Type B pancreatic cell (in vitro differentiated cells): ENCODE results near the gene DDX50. TPM values are rescaled to one million over a fixed set of nuclear protein-coding genes. Genes with fewer than 3 reads are reported as not detected.

Experiments
- DNase-seq: peaks from one replicate; pipeline ENCODE4 v3.0.0; 2021; ENCODE audit warnings: mixed read lengths; ENCODE audit not compliant: unreplicated experiment; ENCODE audit errors: extremely low spot score
- H3K27ac Mint-ChIP-seq: 2 replicates; pipeline ENCODE4 v1.8.0; 2021; ENCODE audit warnings: mild to moderate bottlenecking, mixed read lengths
- H3K27me3 Mint-ChIP-seq: 2 replicates; pipeline ENCODE4 v1.8.0; 2021; ENCODE audit warnings: mixed read lengths
- H3K36me3 Mint-ChIP-seq: 2 replicates; pipeline ENCODE4 v1.8.0; 2021; ENCODE audit warnings: mixed read lengths
- H3K4me1 Mint-ChIP-seq: one replicate; pipeline ENCODE4 v1.8.0; 2021; ENCODE audit warnings: mixed read lengths; ENCODE audit not compliant: unreplicated experiment
- H3K4me3 Mint-ChIP-seq: 2 replicates; pipeline ENCODE4 v1.8.0; 2021; ENCODE audit warnings: mild to moderate bottlenecking, mixed read lengths
- H3K9me3 Mint-ChIP-seq: 2 replicates; pipeline ENCODE4 v1.8.0; 2021; ENCODE audit warnings: mixed read lengths
- CTCF ChIP-seq: fragments of 200-600 bp; sonication (generic); conservative IDR thresholded peaks from 2 replicates; pipeline ENCODE4 v1.5.0; 2021; ENCODE audit warnings: antibody characterized with exemption, mild to moderate bottlenecking
- total RNA-seq: library from RNA; stranded (reverse); gene quantifications from 2 replicates; pipeline ENCODE4 v1.2.1, GENCODE V29; 2021; ENCODE audit warnings: low replicate concordance

The DDX50 gene
- total RNA-seq, 1 donor from 2014 or later: 44.2 TPM

GRCh38 chr10:68869623-68870022 lies 31.5 kb upstream of the DDX50 start:
- H3K4me3 Mint-ChIP-seq: no peak overlapping the region
- H3K4me1 Mint-ChIP-seq: peaks cover 18% of the 10 kb centered on the region
- no peak for TF ChIP-seq CTCF
- H3K9me3 Mint-ChIP-seq: peaks cover 6% of the 10 kb centered on the region
- DNase-seq: no peak
- H3K27ac Mint-ChIP-seq: no peak overlapping the region
- no peaks in the 10 kb centered on the region for H3K36me3 Mint-ChIP-seq
- H3K27me3 Mint-ChIP-seq: no peaks in the 10 kb centered on the region

- Mint-ChIP-seq H3K9me3 (peaks cover 6% of the 10 kb centered on the region), H3K4me3 (no peak overlapping the region), H3K27ac (no peak overlapping the region), H3K36me3 (no peaks in the 10 kb centered on the region), H3K4me1 (peaks cover 18% of the 10 kb centered on the region), H3K27me3 (no peaks in the 10 kb centered on the region)
- TF ChIP-seq CTCF: no peak
- DNase-seq: no peak
These were observed 31.1 kb upstream of the DDX50 start for GRCh38 chr10:68870061-68870460.

- Mint-ChIP-seq H3K4me1 (peaks cover 18% of the 10 kb centered on the region), H3K4me3 (no peak overlapping the region), H3K27me3 (no peaks in the 10 kb centered on the region), H3K36me3 (no peaks in the 10 kb centered on the region), H3K9me3 (peaks cover 6% of the 10 kb centered on the region), H3K27ac (peak overlapping the region; percentile 21)
- no peak for TF ChIP-seq CTCF
- no peak for DNase-seq
These were observed 30.5 kb upstream of the DDX50 start for GRCh38 chr10:68870545-68871104.

- H3K4me3 Mint-ChIP-seq: peak overlapping the region; percentile 50
- DNase-seq: no peak
- no peaks in the 10 kb centered on the region for H3K36me3 Mint-ChIP-seq
- TF ChIP-seq CTCF: no peak
- H3K9me3 Mint-ChIP-seq: peaks cover 4% of the 10 kb centered on the region
- peaks cover 19% of the 10 kb centered on the region for H3K4me1 Mint-ChIP-seq
- no peaks in the 10 kb centered on the region for H3K27me3 Mint-ChIP-seq
- H3K27ac Mint-ChIP-seq: peak overlapping the region; percentile 21
These were observed 29.9 kb upstream of the DDX50 start for GRCh38 chr10:68871105-68871711.

- no peak for DNase-seq
- Mint-ChIP-seq H3K27me3 (no peaks in the 10 kb centered on the region), H3K27ac (peak overlapping the region; percentile 21), H3K9me3 (no peaks in the 10 kb centered on the region), H3K36me3 (no peaks in the 10 kb centered on the region), H3K4me3 (peak overlapping the region; percentile 50), H3K4me1 (peaks cover 25% of the 10 kb centered on the region)
- TF ChIP-seq CTCF: no peak
These were observed 29.3 kb upstream of the DDX50 start for GRCh38 chr10:68871731-68872342.
